Panc1 (cell line): ENCODE results near the gene BRD4. TPM values are rescaled to one million over a fixed set of nuclear protein-coding genes. Genes with fewer than 3 reads are reported as not detected.

Experiments used
- ATAC-seq: fragments of 200-7000 bp; cut with Tn5 transposase; 2 replicates; pipeline ENCODE4 v1.9.1; 2020; ENCODE audit warnings: mild to moderate bottlenecking, moderate library complexity
- Bru-seq: library from RNA; stranded (reverse); fragments of 400-500 nt; gene quantifications from one replicate; lab custom pipeline; 2021; lab: Mats Ljungman, UMichigan
- BruChase-seq, 2 experiments: library from RNA; stranded (reverse); fragments of 400-500 nt; gene quantifications; one replicate each; lab custom pipeline; 2021; lab: Mats Ljungman, UMichigan
- BruUV-seq: library from RNA; stranded (reverse); fragments of 400-500 nt; replicated peaks from 2 replicates; lab custom pipeline; 2021; lab: Mats Ljungman, UMichigan
- CTCF ChIA-PET: fragments of 300-600 bp; sonication (Branson Sonifier 250); formaldehyde crosslinking; loops from one replicate; lab custom pipeline; 2022; ENCODE audit warnings: antibody characterized with exemption; lab: Charles Lee
- POLR2A ChIA-PET: fragments of 300-600 bp; sonication (Branson Sonifier 250); formaldehyde crosslinking; loops from one replicate; lab custom pipeline; 2022; ENCODE audit warnings: antibody characterized with exemption; lab: Charles Lee
- DNase-seq: peaks from one replicate; pipeline ENCODE4 v3.0.0-alpha.2; 2010; ENCODE audit warnings: low read depth, low spot score
- H3K27ac ChIP-seq: 2 replicates; pipeline ENCODE4 v1.5.1; 2011; ENCODE audit warnings: mild to moderate bottlenecking, low read length, inconsistent platforms
- H3K27me3 ChIP-seq: fragments of 200-500 bp; sonication (Bioruptor generic); 2 replicates; pipeline ENCODE4 v1.6.0; 2014; ENCODE audit warnings: low read length, inconsistent platforms; ENCODE audit not compliant: control insufficient read depth, insufficient read depth
- H3K36me3 ChIP-seq: fragments of 200-500 bp; sonication (Bioruptor generic); 2 replicates; pipeline ENCODE4 v1.5.1; 2014; ENCODE audit warnings: inconsistent platforms, mild to moderate bottlenecking, low read length, moderate library complexity; ENCODE audit not compliant: control insufficient read depth, insufficient read depth
- H3K4me1 ChIP-seq: 2 replicates; pipeline ENCODE4 v1.5.1; 2011; ENCODE audit warnings: inconsistent platforms, mild to moderate bottlenecking, low read length, moderate library complexity; ENCODE audit not compliant: control insufficient read depth, insufficient read depth
- H3K4me3 ChIP-seq, 2 experiments: 2 replicates each; pipeline ENCODE4 v1.5.1; 2011 to 2012; ENCODE audit warnings: low read depth in 2 of 2, low read length in 2 of 2, mild to moderate bottlenecking in 2 of 2, inconsistent platforms in 1 of 2, moderate library complexity in 1 of 2
- H3K9me3 ChIP-seq: fragments of 200-500 bp; sonication (Bioruptor generic); 2 replicates; pipeline ENCODE4 v1.5.1; 2014; ENCODE audit warnings: low read depth, mild to moderate bottlenecking, inconsistent platforms, low read length, moderate library complexity; ENCODE audit not compliant: control insufficient read depth, insufficient read depth
- POLR2AphosphoS5 ChIP-seq: IDR thresholded peaks from 2 replicates; pipeline ENCODE4 v1.6.1; 2012; ENCODE audit warnings: mild to moderate bottlenecking, low read depth, low read length, moderate library complexity
- SIN3A ChIP-seq: IDR thresholded peaks from 2 replicates; pipeline ENCODE4 v1.6.1; 2012; ENCODE audit warnings: low read depth, mild to moderate bottlenecking, low read length, moderate library complexity, borderline replicate concordance; ENCODE audit not compliant: insufficient read depth
- TCF7L2 ChIP-seq: IDR thresholded peaks from 2 replicates; pipeline ENCODE4 v1.6.1; 2011; ENCODE audit warnings: mild to moderate bottlenecking, low read depth, low read length, inconsistent platforms
- in situ Hi-C: cut with HindIII; loops from 2 replicates; pipeline ENCODE4 v1.10.0; 2016; ENCODE audit warnings: low sequenced_read_pairs, low pct_unique_long_range_greater_than_20kb
- intact Hi-C: fragments of 100-400 bp; cut with micrococcal nuclease; formaldehyde crosslinking; loops from one replicate; pipeline ENCODE4 v1.10.0; 2022; ENCODE audit not compliant: unreplicated experiment
- long read RNA-seq: library from polyadenylated mRNA; unstranded; transcript quantifications from one replicate; pipeline ENCODE4 v2.0.0, GENCODE V29; 2021; ENCODE audit not compliant: unreplicated experiment
- polyA plus RNA-seq: library from polyadenylated mRNA; unstranded; fragments of >200 nt; gene quantifications from one replicate; pipeline ENCODE4 v1.2.1, GENCODE V29; 2012; ENCODE audit warnings: missing spikeins; ENCODE audit not compliant: insufficient read length
- total RNA-seq: library from RNA; stranded (reverse); gene quantifications from one replicate; pipeline ENCODE4 v1.2.1, GENCODE V29; 2021; ENCODE audit not compliant: unreplicated experiment
- TF ChIP-seq, protein P1 (sequence below), 2 experiments: IDR thresholded peaks; 2 replicates each; pipeline ENCODE4 v1.6.1; 2011 to 2012; ENCODE audit warnings: low read depth in 2 of 2, control low read depth in 1 of 2, low read length in 1 of 2, mild to moderate bottlenecking in 1 of 2, moderate library complexity in 1 of 2; ENCODE audit not compliant: insufficient read depth in 1 of 2
- TF ChIP-seq, protein P2 (sequence below): fragments of 450-650 bp; IDR thresholded peaks from 2 replicates; pipeline ENCODE4 v1.5.1; 2017; ENCODE audit warnings: mild to moderate bottlenecking

BRD4 gene
- 102 TPM for total RNA-seq
- 75.9 TPM for polyA plus RNA-seq
- percentile 92 among the genes with signal in this experiment for Bru-seq, nascent RNA
- percentile 86 among the genes with signal in this experiment for BruChase-seq, experiment 1, labeled RNA remaining after a 2-hour chase
- BruChase-seq, experiment 2, labeled RNA remaining after a 6-hour chase, result percentile 93 among the genes with signal in this experiment
- long read RNA-seq, transcript BRD4-206 (2 exons, 408 nt), result major isoform, 12 of 205 reads
- long read RNA-seq, transcript BRD4-205 (9 exons, 1,821 nt), result minor isoform, 5 of 205 reads
- long read RNA-seq, partial matches to known transcripts, result 129 of 205 reads
- long read RNA-seq, other reads (novel, unspliced or antisense), result 59 of 205 reads

DNA sequence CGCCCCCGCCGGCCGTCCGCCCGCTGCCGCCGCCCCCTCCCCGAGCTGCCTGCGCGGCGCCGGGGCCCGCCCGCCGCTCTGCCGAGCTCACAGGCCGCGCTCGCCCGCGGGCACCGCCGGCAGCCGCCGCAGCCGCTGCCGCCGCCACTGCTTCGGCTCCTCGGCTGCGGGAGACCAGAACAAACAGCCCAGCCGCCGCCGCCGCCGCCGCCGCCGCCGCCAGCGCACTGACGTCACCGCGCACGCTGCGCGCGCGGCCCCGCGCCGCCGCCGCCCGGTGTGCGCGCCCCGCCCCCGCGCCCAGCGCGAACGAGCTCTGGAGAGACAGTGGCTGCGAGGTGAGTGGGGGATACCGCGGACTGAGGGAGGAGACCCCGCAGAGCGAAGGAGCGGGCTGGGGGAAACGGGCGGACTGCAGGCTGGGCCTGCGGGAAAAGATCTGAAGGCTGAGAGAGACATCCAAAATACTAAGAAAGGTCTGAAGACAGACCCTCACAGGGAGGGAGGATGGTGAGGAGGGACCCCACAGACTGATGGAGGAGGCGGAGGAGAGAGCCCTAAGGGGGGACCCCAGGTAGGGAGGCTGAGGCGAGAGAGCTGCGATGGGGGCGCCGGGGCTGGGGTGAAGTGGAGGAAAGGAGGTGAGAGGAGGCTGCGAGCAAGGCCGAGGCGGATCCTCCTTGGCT lies at the start of gene BRD4:
BRD4 (minus strand) TSS at position 229 of the 686 bp plus-strand sequence. CDS start 59,440 bp downstream, outside the sequence.
- ATAC-seq (peak; percentile 86), DNase-seq (no peak)
- POLR2A ChIA-PET, result no interaction called here
- H3K4me3 ChIP-seq, result peak within 1 kb of the TSS; percentile 86 to 90
- H3K4me1 ChIP-seq, result peaks cover 15% of the 10 kb centered on the region
- no peaks in the 10 kb centered on the region for H3K27me3 ChIP-seq
- no peaks in the 10 kb centered on the region; the same call in 1 of the 2 replicates for H3K36me3 ChIP-seq
- CTCF ChIA-PET, result no interaction called here
- in situ Hi-C loops, result no loop called here
- TSS peak; percentile 83 for BruUV-seq
- no peaks in the 10 kb centered on the region for H3K9me3 ChIP-seq
- intact Hi-C loops, result no loop called here
- H3K27ac ChIP-seq, result peak within 1 kb of the TSS; percentile 81
- no peak for TF ChIP-seq TCF7L2
- TF ChIP-seq POLR2AphosphoS5, result no peak
- TF ChIP-seq, protein P1, sequence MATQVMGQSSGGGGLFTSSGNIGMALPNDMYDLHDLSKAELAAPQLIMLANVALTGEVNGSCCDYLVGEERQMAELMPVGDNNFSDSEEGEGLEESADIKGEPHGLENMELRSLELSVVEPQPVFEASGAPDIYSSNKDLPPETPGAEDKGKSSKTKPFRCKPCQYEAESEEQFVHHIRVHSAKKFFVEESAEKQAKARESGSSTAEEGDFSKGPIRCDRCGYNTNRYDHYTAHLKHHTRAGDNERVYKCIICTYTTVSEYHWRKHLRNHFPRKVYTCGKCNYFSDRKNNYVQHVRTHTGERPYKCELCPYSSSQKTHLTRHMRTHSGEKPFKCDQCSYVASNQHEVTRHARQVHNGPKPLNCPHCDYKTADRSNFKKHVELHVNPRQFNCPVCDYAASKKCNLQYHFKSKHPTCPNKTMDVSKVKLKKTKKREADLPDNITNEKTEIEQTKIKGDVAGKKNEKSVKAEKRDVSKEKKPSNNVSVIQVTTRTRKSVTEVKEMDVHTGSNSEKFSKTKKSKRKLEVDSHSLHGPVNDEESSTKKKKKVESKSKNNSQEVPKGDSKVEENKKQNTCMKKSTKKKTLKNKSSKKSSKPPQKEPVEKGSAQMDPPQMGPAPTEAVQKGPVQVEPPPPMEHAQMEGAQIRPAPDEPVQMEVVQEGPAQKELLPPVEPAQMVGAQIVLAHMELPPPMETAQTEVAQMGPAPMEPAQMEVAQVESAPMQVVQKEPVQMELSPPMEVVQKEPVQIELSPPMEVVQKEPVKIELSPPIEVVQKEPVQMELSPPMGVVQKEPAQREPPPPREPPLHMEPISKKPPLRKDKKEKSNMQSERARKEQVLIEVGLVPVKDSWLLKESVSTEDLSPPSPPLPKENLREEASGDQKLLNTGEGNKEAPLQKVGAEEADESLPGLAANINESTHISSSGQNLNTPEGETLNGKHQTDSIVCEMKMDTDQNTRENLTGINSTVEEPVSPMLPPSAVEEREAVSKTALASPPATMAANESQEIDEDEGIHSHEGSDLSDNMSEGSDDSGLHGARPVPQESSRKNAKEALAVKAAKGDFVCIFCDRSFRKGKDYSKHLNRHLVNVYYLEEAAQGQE (IDR thresholded peaks at IDR 0.05; ENCODE audit: insufficient read depth in 1 of 2, low read depth in 2 of 2, low read length in 1 of 2), result no peak
- TF ChIP-seq SIN3A, result no peak

DNA sequence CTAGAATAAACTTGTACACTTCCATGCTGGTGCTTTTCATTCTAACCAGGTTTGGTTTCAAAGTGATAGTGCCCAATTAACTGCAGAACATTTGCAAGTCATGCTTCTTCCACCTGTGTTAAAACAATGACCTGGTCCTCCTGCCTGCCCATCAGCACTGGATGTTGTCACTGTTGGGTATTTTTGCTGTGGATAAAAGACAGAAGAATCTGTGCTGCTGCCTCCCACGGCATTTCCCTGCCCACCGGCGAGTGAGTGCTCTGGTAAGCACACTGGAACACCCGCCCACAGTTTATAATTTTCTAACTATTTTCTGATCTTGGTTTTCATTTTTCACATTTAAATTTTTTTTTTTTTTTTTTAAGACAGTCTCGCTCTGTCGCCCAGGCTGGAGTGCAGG lies 49.5 kb upstream of the BRD4 start:
- TF ChIP-seq, protein P2, sequence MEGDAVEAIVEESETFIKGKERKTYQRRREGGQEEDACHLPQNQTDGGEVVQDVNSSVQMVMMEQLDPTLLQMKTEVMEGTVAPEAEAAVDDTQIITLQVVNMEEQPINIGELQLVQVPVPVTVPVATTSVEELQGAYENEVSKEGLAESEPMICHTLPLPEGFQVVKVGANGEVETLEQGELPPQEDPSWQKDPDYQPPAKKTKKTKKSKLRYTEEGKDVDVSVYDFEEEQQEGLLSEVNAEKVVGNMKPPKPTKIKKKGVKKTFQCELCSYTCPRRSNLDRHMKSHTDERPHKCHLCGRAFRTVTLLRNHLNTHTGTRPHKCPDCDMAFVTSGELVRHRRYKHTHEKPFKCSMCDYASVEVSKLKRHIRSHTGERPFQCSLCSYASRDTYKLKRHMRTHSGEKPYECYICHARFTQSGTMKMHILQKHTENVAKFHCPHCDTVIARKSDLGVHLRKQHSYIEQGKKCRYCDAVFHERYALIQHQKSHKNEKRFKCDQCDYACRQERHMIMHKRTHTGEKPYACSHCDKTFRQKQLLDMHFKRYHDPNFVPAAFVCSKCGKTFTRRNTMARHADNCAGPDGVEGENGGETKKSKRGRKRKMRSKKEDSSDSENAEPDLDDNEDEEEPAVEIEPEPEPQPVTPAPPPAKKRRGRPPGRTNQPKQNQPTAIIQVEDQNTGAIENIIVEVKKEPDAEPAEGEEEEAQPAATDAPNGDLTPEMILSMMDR, result no peak
- TF ChIP-seq SIN3A (no peak), POLR2AphosphoS5 (no peak), TCF7L2 (no peak)
- TF ChIP-seq, protein P1 (IDR thresholded peaks at IDR 0.05; ENCODE audit: insufficient read depth in 1 of 2, low read depth in 2 of 2, low read length in 1 of 2), result no peak
- no peak overlapping the region for H3K27ac ChIP-seq

More for the DNA sequence above, 49.5 kb upstream of the BRD4 start:
- in situ Hi-C loops, result no loop called here
- H3K4me3 ChIP-seq, result no peak overlapping the region
- BruUV-seq, result no TSS peak
- no peaks in the 10 kb centered on the region; the same call in 1 of the 2 replicates for H3K36me3 ChIP-seq
- H3K4me1 ChIP-seq, result peaks cover 16% of the 10 kb centered on the region
- no peaks in the 10 kb centered on the region for H3K9me3 ChIP-seq
- ATAC-seq (no peak), DNase-seq (no peak)
- CTCF ChIA-PET, result interaction anchor here (0.6 kb wide), 1 partner anchor 114 kb away, joined by 3 read pairs; no protein-coding TSS in a partner anchor
- intact Hi-C loops, result no loop called here
- no peaks in the 10 kb centered on the region for H3K27me3 ChIP-seq
- POLR2A ChIA-PET, result no interaction called here
